Loucy (cell line): ENCODE data around the gene ACAD10.

Source experiments
- CTCF ChIP-seq: fragments of 200-600 bp; sonication (generic); conservative IDR thresholded peaks from 2 replicates; pipeline ENCODE4 v1.5.1; 2014; ENCODE audit warnings: mild to moderate bottlenecking, antibody characterized with exemption, low read length
- EZH2phosphoT487 ChIP-seq: fragments of 200-600 bp; IDR thresholded peaks from 2 replicates; pipeline ENCODE4 v1.6.1; 2018; ENCODE audit warnings: antibody characterized with exemption, mild to moderate bottlenecking, moderate library complexity, borderline replicate concordance

GRCh38 chr12:111756196-111756595, 70.3 kb downstream of the ACAD10 start:
- TF ChIP-seq CTCF: no peak
- TF ChIP-seq EZH2phosphoT487: no peak
